Upper lobe of right lung (tissue), 1 donor: ENCODE data around the gene ELAVL3. TPM values are rescaled to one million over a fixed set of nuclear protein-coding genes. Genes with fewer than 3 reads are reported as not detected.

Experiments
- ATAC-seq: fragments of 200-7000 bp; cut with Tn5 transposase; one replicate; pipeline ENCODE4 v1.9.1; 2020; ENCODE audit warnings: mild to moderate bottlenecking, moderate library complexity
- DNase-seq: peaks from one replicate; pipeline ENCODE4 v3.0.0-alpha.2; 2020
- H3K27ac ChIP-seq: fragments of 200-600 bp; one replicate; pipeline ENCODE4 v1.8.0; 2022
- H3K27me3 ChIP-seq: fragments of 200-600 bp; one replicate; pipeline ENCODE4 v1.8.0; 2022; ENCODE audit warnings: mild to moderate bottlenecking
- H3K36me3 ChIP-seq: fragments of 200-600 bp; one replicate; pipeline ENCODE4 v1.8.0; 2022
- H3K4me1 ChIP-seq: fragments of 200-600 bp; one replicate; pipeline ENCODE4 v1.8.0; 2022
- H3K4me3 ChIP-seq: fragments of 200-600 bp; one replicate; pipeline ENCODE4 v1.8.0; 2022; ENCODE audit warnings: mild to moderate bottlenecking
- H3K9me3 ChIP-seq: fragments of 200-600 bp; one replicate; pipeline ENCODE4 v1.8.0; 2022
- intact Hi-C: fragments of 100-400 bp; cut with DNase I; formaldehyde crosslinking; loops from one replicate; pipeline ENCODE4 v1.11.0; 2022
- total RNA-seq: library from RNA; stranded (reverse); fragmentation: NEBNext Ultra II Directional; extraction: Animal tissue kit (Norgen Biotek cat#: 25700); gene quantifications from one replicate; pipeline ENCODE4 v1.2.1, GENCODE V29; 2021
- TF ChIP-seq, protein P1 (sequence below): fragments of 200-600 bp; IDR thresholded peaks from one replicate; pipeline ENCODE4 v1.8.0; 2022; ENCODE audit warnings: antibody characterized with exemption
- donor health status: DM: no; HTN: yes; CAD: no; lungs with severe emphysema.

Gene ELAVL3
- total RNA-seq, 1 donor from 2014 or later = not detected

DNA sequence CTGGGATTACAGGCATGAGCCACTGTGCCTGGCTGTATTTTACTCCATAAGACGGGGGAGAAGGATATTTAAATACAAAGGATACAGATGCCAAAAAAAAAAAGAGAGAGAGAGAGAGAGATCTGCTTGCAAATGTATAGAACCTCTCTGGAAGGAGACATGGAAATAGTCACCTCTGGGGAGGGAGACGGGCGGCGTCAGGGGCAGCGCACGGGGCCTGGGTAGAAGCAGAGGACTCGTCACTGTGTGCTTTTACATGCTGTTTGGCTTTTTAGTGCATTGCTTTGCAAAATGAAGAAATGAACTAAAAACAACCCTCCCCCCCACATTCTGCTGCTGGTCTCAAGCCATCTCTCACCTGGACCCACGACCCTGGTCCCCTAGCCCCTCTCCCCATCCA, 29.6 kb upstream of the ELAVL3 start:
- no peak for ATAC-seq
- peaks cover 11% of the 10 kb centered on the region for H3K36me3 ChIP-seq
- H3K27ac ChIP-seq = no peak overlapping the region
- no peaks in the 10 kb centered on the region for H3K27me3 ChIP-seq
- H3K4me3 ChIP-seq = no peak overlapping the region
- H3K9me3 ChIP-seq = no peaks in the 10 kb centered on the region
- intact Hi-C loops = no loop called here
- DNase-seq = no peak
- H3K4me1 ChIP-seq = peaks cover 5% of the 10 kb centered on the region
- TF ChIP-seq, protein P1, sequence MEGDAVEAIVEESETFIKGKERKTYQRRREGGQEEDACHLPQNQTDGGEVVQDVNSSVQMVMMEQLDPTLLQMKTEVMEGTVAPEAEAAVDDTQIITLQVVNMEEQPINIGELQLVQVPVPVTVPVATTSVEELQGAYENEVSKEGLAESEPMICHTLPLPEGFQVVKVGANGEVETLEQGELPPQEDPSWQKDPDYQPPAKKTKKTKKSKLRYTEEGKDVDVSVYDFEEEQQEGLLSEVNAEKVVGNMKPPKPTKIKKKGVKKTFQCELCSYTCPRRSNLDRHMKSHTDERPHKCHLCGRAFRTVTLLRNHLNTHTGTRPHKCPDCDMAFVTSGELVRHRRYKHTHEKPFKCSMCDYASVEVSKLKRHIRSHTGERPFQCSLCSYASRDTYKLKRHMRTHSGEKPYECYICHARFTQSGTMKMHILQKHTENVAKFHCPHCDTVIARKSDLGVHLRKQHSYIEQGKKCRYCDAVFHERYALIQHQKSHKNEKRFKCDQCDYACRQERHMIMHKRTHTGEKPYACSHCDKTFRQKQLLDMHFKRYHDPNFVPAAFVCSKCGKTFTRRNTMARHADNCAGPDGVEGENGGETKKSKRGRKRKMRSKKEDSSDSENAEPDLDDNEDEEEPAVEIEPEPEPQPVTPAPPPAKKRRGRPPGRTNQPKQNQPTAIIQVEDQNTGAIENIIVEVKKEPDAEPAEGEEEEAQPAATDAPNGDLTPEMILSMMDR = no peak

DNA sequence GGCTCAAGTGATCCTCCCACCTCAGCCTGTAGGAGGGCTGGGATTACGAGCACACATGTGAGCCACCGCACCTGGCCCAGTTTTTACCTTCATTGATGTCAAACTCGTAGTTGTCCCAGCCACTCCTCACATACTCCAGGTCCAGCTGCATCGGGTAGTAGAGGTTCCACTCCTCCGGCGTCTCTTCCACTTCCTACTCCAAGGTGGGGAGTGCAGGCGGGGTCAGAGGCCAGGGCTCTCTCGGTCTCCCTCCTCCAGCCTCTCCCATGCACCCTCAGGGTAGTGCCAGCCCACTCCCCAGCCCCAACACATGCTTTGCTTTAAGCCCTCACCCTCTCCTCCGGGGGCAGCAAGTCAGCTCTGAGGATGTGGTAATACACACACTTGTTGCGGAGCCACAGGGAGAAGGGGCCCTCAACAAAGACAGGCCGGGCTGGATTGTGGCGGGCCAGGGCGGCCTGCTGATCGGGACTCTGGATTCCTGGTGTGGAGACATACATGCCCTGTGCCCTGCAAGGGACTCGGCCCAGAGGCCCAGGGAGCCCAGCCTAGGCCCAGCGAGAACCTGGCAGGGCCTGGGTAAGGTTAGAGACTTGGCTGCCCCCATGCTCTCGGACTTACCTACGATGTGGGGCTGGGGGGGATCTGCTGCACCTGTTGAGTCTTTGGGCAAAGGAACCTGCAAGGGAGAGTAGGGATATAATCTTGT, 26.7 kb upstream of the ELAVL3 start:
- TF ChIP-seq, protein P1 = no peak
- Histone ChIP-seq H3K4me1 (peaks cover 5% of the 10 kb centered on the region), H3K27ac (no peak overlapping the region), H3K9me3 (no peaks in the 10 kb centered on the region), H3K36me3 (peaks cover 3% of the 10 kb centered on the region), H3K27me3 (no peaks in the 10 kb centered on the region), H3K4me3 (no peak overlapping the region)
- DNase-seq (no peak), ATAC-seq (no peak)
- intact Hi-C loops = no loop called here

DNA sequence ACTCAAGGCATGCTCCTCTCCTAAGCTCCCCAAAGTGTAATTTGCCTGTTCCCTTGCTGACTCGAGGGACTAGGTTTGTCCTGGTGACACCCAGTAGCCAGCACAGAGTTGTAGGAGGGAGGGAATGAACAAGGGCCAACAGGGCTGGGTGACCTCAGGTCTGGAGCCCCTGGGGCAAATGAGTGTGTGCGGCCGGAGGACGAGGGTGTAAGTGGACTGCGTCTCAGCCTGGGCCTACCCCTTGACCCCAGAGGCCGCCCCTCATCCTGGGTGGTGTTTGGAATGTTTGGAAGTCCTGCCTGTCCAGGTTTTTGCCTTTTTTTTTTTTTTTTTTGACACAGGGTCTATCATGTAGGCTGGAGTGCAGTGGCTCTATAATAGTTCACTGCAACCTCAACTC, 26.1 kb upstream of the ELAVL3 start:
- no peaks in the 10 kb centered on the region for H3K36me3 ChIP-seq
- H3K4me3 ChIP-seq = no peak overlapping the region
- H3K27me3 ChIP-seq = no peaks in the 10 kb centered on the region
- no peaks in the 10 kb centered on the region for H3K9me3 ChIP-seq
- H3K27ac ChIP-seq = no peak overlapping the region
- H3K4me1 ChIP-seq = peaks cover 5% of the 10 kb centered on the region
- intact Hi-C loops = no loop called here
- DNase-seq (no peak), ATAC-seq (no peak)
- TF ChIP-seq, protein P1 = no peak

DNA sequence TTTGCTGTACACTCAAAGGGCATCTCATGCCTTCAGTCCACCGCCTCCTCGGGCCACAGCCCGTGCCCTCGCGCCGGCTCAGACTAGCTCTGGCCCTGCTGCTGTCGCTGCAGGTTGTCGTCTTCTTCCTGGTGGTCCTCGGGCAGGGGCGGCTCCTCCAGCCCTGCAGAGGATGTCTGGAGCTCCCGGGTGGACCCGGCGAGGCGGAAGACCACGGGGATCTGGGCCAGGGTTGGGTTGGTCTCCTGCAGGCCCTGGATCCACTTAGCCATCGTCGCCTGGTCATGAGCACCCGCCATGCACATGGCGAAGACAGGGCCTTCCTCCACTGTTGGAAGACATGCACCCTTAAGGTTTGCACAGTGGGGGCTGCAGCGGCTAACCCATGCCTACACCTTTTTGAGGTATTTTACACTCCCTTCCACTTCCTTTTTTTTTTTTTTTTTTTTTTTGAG, 25.3 kb upstream of the ELAVL3 start:
- Histone ChIP-seq H3K4me3 (peak overlapping the region; percentile 89), H3K9me3 (no peaks in the 10 kb centered on the region), H3K27ac (peak overlapping the region; percentile 95), H3K4me1 (peaks cover 5% of the 10 kb centered on the region), H3K36me3 (no peaks in the 10 kb centered on the region), H3K27me3 (no peaks in the 10 kb centered on the region)
- TF ChIP-seq, protein P1 = no peak
- ATAC-seq = peak; percentile 13
- intact Hi-C loops = no loop called here
- DNase-seq = no peak

DNA sequence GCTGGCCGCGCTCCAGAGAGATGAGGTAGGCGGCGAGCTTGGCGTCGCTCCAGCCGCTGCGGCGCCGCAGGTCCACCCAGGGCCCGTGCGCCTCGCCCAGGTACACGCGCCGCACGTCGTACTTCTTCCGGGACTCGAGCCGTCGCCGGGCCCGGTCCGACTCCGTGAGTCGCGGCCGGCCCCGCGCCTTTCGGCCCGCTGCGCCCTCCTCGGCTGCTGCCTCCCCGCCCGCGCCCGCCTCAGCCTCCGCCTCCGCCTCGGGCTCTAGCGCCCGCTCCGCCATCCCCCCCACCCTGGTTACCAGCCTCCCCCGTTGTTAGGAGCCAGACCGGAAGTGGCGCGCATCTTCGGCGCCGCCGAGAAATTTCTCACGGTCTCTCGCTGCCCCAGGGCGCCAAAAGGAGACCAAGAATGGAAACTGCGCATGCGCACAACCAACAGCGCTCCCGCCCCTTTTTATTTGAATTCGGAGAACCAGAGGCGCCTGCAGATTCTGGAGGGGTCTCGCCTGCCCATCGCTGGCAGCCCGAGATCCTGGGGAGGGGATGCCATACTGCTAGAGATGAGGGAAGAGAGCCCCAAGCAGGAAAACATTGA, 24.8 kb upstream of the ELAVL3 start, which contains the start of gene ZNF653:
ZNF653 (minus strand) TSS at position 336 of the 597 bp plus-strand sequence; CDS start at position 283, 53 bp downstream.
- no peaks in the 10 kb centered on the region for H3K9me3 ChIP-seq
- H3K36me3 ChIP-seq = no peaks in the 10 kb centered on the region
- DNase-seq (peak; percentile 96), ATAC-seq (peak; percentile 87)
- H3K27me3 ChIP-seq = no peaks in the 10 kb centered on the region
- peak within 1 kb of the TSS; percentile 89 for H3K4me3 ChIP-seq
- TF ChIP-seq, protein P1 = no peak
- peak within 1 kb of the TSS; percentile 95 for H3K27ac ChIP-seq
- intact Hi-C loops = no loop called here
- peaks cover 5% of the 10 kb centered on the region for H3K4me1 ChIP-seq
